Endothelial cell of umbilical vein (primary cell): ENCODE data around the gene POU5F1. TPM values are rescaled to one million over a fixed set of nuclear protein-coding genes. Genes with fewer than 3 reads are reported as not detected.

Experiments used
- BruUV-seq: library from RNA; stranded (reverse); fragments of 400-500 nt; replicated peaks from 2 replicates; lab custom pipeline; 2021; lab: Mats Ljungman, UMichigan
- CTCF ChIA-PET: fragments of 300-600, 350-600 bp; sonication (Branson Sonifier 250); formaldehyde crosslinking; loops from one replicate; lab custom pipeline; 2021; ENCODE audit warnings: antibody characterized with exemption, inconsistent platforms; lab: Charles Lee
- POLR2A ChIA-PET: fragments of 300-600, 350-600 bp; sonication (Branson Sonifier 250); formaldehyde crosslinking; loops from one replicate; lab custom pipeline; 2021; ENCODE audit warnings: antibody characterized with exemption, inconsistent platforms; lab: Charles Lee
- DNase-seq: peaks from one replicate; pipeline ENCODE4 v3.0.0-alpha.2; 2011; ENCODE audit warnings: low read depth, low spot score
- FAIRE-seq: peaks from 2 replicates; lab custom pipeline; 2011; peaks lifted over from hg19 to GRCh38; lab: Jason Lieb, UNC
- H2AFZ ChIP-seq: 2 replicates; pipeline ENCODE4 v1.6.0; 2012; ENCODE audit warnings: low read depth, low read length, control low read depth, inconsistent platforms
- H3K27ac ChIP-seq: 2 replicates; pipeline ENCODE4 v1.5.1; 2011; ENCODE audit warnings: low read depth, mild to moderate bottlenecking, control low read depth, low read length, moderate library complexity; ENCODE audit not compliant: insufficient read depth
- H3K27me3 ChIP-seq, 2 experiments: 2 replicates each; pipeline versions ENCODE4 v1.6.0 to v1.6.1; 2011; ENCODE audit warnings: low read length in 2 of 2, mixed read lengths in 1 of 2; ENCODE audit not compliant: control insufficient read depth in 2 of 2, insufficient read depth in 2 of 2
- H3K36me3 ChIP-seq, 2 experiments: 2 replicates in 1 of 2; 3 replicates in 1 of 2; pipeline ENCODE4 v1.5.1; 2011; ENCODE audit warnings: low read length in 2 of 2, mild to moderate bottlenecking in 1 of 2, moderate library complexity in 1 of 2; ENCODE audit not compliant: control insufficient read depth in 2 of 2, insufficient read depth in 2 of 2; ENCODE audit errors: extremely low read depth in 1 of 2
- H3K4me1 ChIP-seq: 3 replicates; pipeline ENCODE4 v1.5.1; 2011; ENCODE audit warnings: mild to moderate bottlenecking, low read length; ENCODE audit not compliant: control insufficient read depth, insufficient read depth; ENCODE audit errors: extremely low read depth
- H3K4me2 ChIP-seq: 2 replicates; pipeline ENCODE4 v1.6.1; 2011; ENCODE audit warnings: low read length, control low read depth, mixed read lengths; ENCODE audit not compliant: insufficient read depth
- H3K4me3 ChIP-seq, 3 experiments: fragments of 200-600 bp in 1 of 3; sonication (generic), shearing (Covaris generic) in 1 of 3; replicated peaks in 1 of 3; 2 replicates each; pipeline ENCODE4 v1.5.1; 2011 to 2016; ENCODE audit warnings: control low read depth in 3 of 3, low read length in 3 of 3, mild to moderate bottlenecking in 2 of 3, inconsistent platforms in 1 of 3, low read depth in 1 of 3, moderate library complexity in 1 of 3; ENCODE audit not compliant: insufficient read depth in 1 of 3
- H3K79me2 ChIP-seq: 2 replicates; pipeline ENCODE4 v1.6.0; 2012; ENCODE audit warnings: low read length, inconsistent platforms; ENCODE audit not compliant: control insufficient read depth, insufficient read depth
- H3K9ac ChIP-seq: replicated peaks from 2 replicates; pipeline ENCODE3; 2011; ENCODE audit warnings: low read length, control low read depth; ENCODE audit not compliant: insufficient read depth; ENCODE audit errors: extremely low read depth
- H3K9me1 ChIP-seq: replicated peaks from 3 replicates; pipeline ENCODE4 v1.6.0; 2011; ENCODE audit warnings: mild to moderate bottlenecking, low read length; ENCODE audit not compliant: control insufficient read depth, insufficient read depth; ENCODE audit errors: extremely low read depth
- H3K9me3 ChIP-seq: replicated peaks from 2 replicates; pipeline ENCODE4 v1.5.1; 2012; ENCODE audit warnings: low read length, inconsistent platforms; ENCODE audit not compliant: control insufficient read depth, insufficient read depth
- H4K20me1 ChIP-seq: replicated peaks from 2 replicates; pipeline ENCODE3; 2011; ENCODE audit warnings: mild to moderate bottlenecking, low read length; ENCODE audit not compliant: control insufficient read depth, insufficient read depth; ENCODE audit errors: extremely low read depth
- CTCF ChIP-seq, 2 donors: IDR thresholded peaks; 1 replicate in 1 of 2; 2 replicates in 1 of 2; pipeline ENCODE4 v1.5.1; 2011; ENCODE audit warnings: low read length in 2 of 2, mild to moderate bottlenecking in 2 of 2, moderate library complexity in 2 of 2, control low read depth in 1 of 2, inconsistent platforms in 1 of 2, low read depth in 1 of 2; ENCODE audit not compliant: insufficient read depth in 1 of 2; ENCODE audit errors: extremely low read depth in 1 of 2
- JUN ChIP-seq: IDR thresholded peaks from 2 replicates; pipeline ENCODE4 v1.6.1; 2011; ENCODE audit warnings: borderline replicate concordance, low read depth; ENCODE audit not compliant: insufficient read length, insufficient read depth
- MAX ChIP-seq: IDR thresholded peaks from 2 replicates; pipeline ENCODE4 v1.6.1; 2011; ENCODE audit not compliant: insufficient read depth, insufficient read length
- MYC ChIP-seq: IDR thresholded peaks from one replicate; pipeline ENCODE4 v1.6.1; 2011; ENCODE audit warnings: mild to moderate bottlenecking, low read depth, low read length
- POLR2AphosphoS5 ChIP-seq: IDR thresholded peaks from 2 replicates; pipeline ENCODE4 v1.6.1; 2012; ENCODE audit warnings: low read depth, mild to moderate bottlenecking, control low read depth, low read length, moderate library complexity; ENCODE audit not compliant: insufficient read depth
- dilution Hi-C: fragments of 300-500 bp; cut with MboI; formaldehyde crosslinking; loops from one replicate; pipeline ENCODE4 v1.15.0; 2019; ENCODE audit warnings: low sequenced_read_pairs; ENCODE audit not compliant: extremely low pct_ligation_motif_present
- intact Hi-C: fragments of 100-400 bp; cut with micrococcal nuclease; formaldehyde crosslinking; loops from one replicate; pipeline ENCODE4 v1.10.0; 2022
- polyA plus RNA-seq, 4 experiments: library from polyadenylated mRNA; depleted of rRNA in 3 of 4; stranded (reverse) in 3 of 4; unstranded in 1 of 4; fragments of >200 nt; gene quantifications; 2 replicates each; pipeline versions ENCODE4 v1.2.1 to v1.2.3, GENCODE V29; 2011 to 2012; ENCODE audit warnings: missing spikeins in 1 of 4
- total RNA-seq: library from RNA; stranded (reverse); gene quantifications from 2 replicates; pipeline ENCODE4 v1.2.3, GENCODE V29; 2021

Gene POU5F1
- total and polyA plus RNA-seq, 2 donors (not counting 3 experiments of a cell fraction or from before 2014, with no cell fraction given), result 0.63 TPM; not detected in 1

- Histone ChIP-seq H2AFZ (no peak overlapping the region), H3K4me1 (peaks cover 14% of the 10 kb centered on the region), H3K27me3 (peaks cover 3 to 6% of the 10 kb centered on the region in 2 experiments), H3K9ac (no peak overlapping the region), H3K4me3 (no peak overlapping the region), H3K27ac (no peak overlapping the region), H3K9me1 (no peaks in the 10 kb centered on the region), H4K20me1 (no peaks in the 10 kb centered on the region), H3K9me3 (no peaks in the 10 kb centered on the region), H3K4me2 (no peak overlapping the region), H3K79me2 (no peaks in the 10 kb centered on the region), H3K36me3 (no peaks in the 10 kb centered on the region)
- CTCF ChIA-PET, result interaction anchor here (0.9 to 10.6 kb wide), 14 partner anchors 8 to 450 kb away, joined by 3 to 71 read pairs (median 8); partner anchors contain the start of genes PSORS1C1 and VARS2
- DNase-seq (no peak), FAIRE-seq (no peak)
- TF ChIP-seq JUN (no peak), POLR2AphosphoS5 (no peak), MYC (no peak)
- dilution Hi-C loops, result no loop called here
- intact Hi-C loops, result loop anchor here (2.0 to 5.0 kb wide), 3 partner anchors 34 to 302 kb away; no protein-coding TSS in a partner anchor
- POLR2A ChIA-PET, result no interaction called here
- no TSS peak for BruUV-seq
These were observed 41.4 kb downstream of the POU5F1 start for GRCh38 chr6:31129130-31129529.

GRCh38 chr6:31128093-31128676 lies 42.3 kb downstream of the POU5F1 start:
- no TSS peak for BruUV-seq
- no peaks in the 10 kb centered on the region for H4K20me1 ChIP-seq
- H3K36me3 ChIP-seq, result no peaks in the 10 kb centered on the region
- no peak overlapping the region for H2AFZ ChIP-seq
- CTCF ChIA-PET, result interaction anchor here (0.7 to 10.6 kb wide), 16 partner anchors 9 to 299 kb away, joined by 3 to 71 read pairs (median 8); partner anchors contain the start of genes PSORS1C1 and VARS2
- H3K4me2 ChIP-seq, result no peak overlapping the region
- H3K27ac ChIP-seq, result no peak overlapping the region
- DNase-seq, result peak; percentile 47
- POLR2A ChIA-PET, result no interaction called here
- TF ChIP-seq CTCF (IDR thresholded peaks at IDR 0.05; ENCODE audit: extremely low read depth in 1 of 2, insufficient read depth in 1 of 2, low read depth in 1 of 2, low read length in 2 of 2) (peak; percentile 80 to 89), MAX (no peak)
- FAIRE-seq, result peak; percentile 94
- H3K79me2 ChIP-seq, result no peaks in the 10 kb centered on the region
- dilution Hi-C loops (no loop called here), intact Hi-C loops (loop anchor here (1.0 to 5.0 kb wide), 4 partner anchors 33 to 301 kb away; no protein-coding TSS in a partner anchor)
- peaks cover 3 to 6% of the 10 kb centered on the region in 2 experiments for H3K27me3 ChIP-seq
- peaks cover 23% of the 10 kb centered on the region for H3K4me1 ChIP-seq
- H3K9ac ChIP-seq, result no peak overlapping the region
- H3K9me3 ChIP-seq, result no peaks in the 10 kb centered on the region
- no peaks in the 10 kb centered on the region for H3K9me1 ChIP-seq
- no peak overlapping the region for H3K4me3 ChIP-seq
